Thoracic aorta (tissue), 2 donors: ENCODE data around the gene FBXO27. TPM values are rescaled to one million over a fixed set of nuclear protein-coding genes. Genes with fewer than 3 reads are reported as not detected.

Experiments
- ATAC-seq: fragments of 150-250 bp; one replicate; pipeline ENCODE4 v1.8.0; 2017; ENCODE audit warnings: low read depth; ENCODE audit not compliant: insufficient number of reproducible peaks, low FRiP score
- DNase-seq: peaks from one replicate; pipeline ENCODE4 v3.0.0-alpha.2; 2020; ENCODE audit warnings: low spot score
- H3K27ac ChIP-seq, 2 donors: fragments of 200-600 bp; sonication (generic); 1 replicate in 1 of 2; 2 replicates in 1 of 2; pipeline ENCODE4 v1.5.1; 2016; ENCODE audit warnings: mild to moderate bottlenecking in 2 of 2, moderate library complexity in 2 of 2
- H3K27me3 ChIP-seq: fragments of 200-600 bp; sonication (generic); replicated peaks from 2 replicates; pipeline ENCODE4 v1.6.0; 2016; ENCODE audit warnings: mild to moderate bottlenecking; ENCODE audit not compliant: insufficient read depth
- H3K36me3 ChIP-seq: fragments of 200-600 bp; sonication (generic); one replicate; pipeline ENCODE4 v1.5.1; 2016
- H3K4me1 ChIP-seq, 2 donors: fragments of 200-600 bp; sonication (generic); 1 replicate in 1 of 2; 2 replicates in 1 of 2; pipeline versions ENCODE4 v1.5.1 to v1.6.0; 2016; ENCODE audit warnings: low read depth in 2 of 2, mild to moderate bottlenecking in 1 of 2; ENCODE audit not compliant: control insufficient read depth in 1 of 2
- H3K4me3 ChIP-seq: fragments of 200-600 bp; sonication (generic); 2 replicates; pipeline ENCODE4 v1.5.1; 2016; ENCODE audit warnings: mild to moderate bottlenecking
- H3K9me3 ChIP-seq: fragments of 200-600 bp; sonication (generic); 2 replicates; pipeline ENCODE4 v1.5.1; 2016
- total RNA-seq, 2 donors: library from RNA; depleted of rRNA; stranded (reverse); fragments of >200 nt; gene quantifications; one replicate each; pipeline versions ENCODE4 v1.1.0 to v1.2.3, GENCODE V29; 2016
- TF ChIP-seq, protein P1 (sequence below): fragments of 200-600 bp; sonication (generic); IDR thresholded peaks from one replicate; pipeline ENCODE4 v1.5.1; 2019; ENCODE audit warnings: antibody characterized with exemption

The FBXO27 gene
- total RNA-seq, 2 donors from 2014 or later = 1.5 to 37.6 TPM

GRCh38 chr19:39060171-39060570, 27.8 kb upstream of the FBXO27 start:
- Histone ChIP-seq H3K9me3 (no peaks in the 10 kb centered on the region), H3K4me3 (no peak overlapping the region), H3K36me3 (no peaks in the 10 kb centered on the region), H3K27me3 (no peaks in the 10 kb centered on the region), H3K4me1 (no peaks in the 10 kb centered on the region), H3K27ac (no peak overlapping the region)
- DNase-seq = no peak
- TF ChIP-seq, protein P1, sequence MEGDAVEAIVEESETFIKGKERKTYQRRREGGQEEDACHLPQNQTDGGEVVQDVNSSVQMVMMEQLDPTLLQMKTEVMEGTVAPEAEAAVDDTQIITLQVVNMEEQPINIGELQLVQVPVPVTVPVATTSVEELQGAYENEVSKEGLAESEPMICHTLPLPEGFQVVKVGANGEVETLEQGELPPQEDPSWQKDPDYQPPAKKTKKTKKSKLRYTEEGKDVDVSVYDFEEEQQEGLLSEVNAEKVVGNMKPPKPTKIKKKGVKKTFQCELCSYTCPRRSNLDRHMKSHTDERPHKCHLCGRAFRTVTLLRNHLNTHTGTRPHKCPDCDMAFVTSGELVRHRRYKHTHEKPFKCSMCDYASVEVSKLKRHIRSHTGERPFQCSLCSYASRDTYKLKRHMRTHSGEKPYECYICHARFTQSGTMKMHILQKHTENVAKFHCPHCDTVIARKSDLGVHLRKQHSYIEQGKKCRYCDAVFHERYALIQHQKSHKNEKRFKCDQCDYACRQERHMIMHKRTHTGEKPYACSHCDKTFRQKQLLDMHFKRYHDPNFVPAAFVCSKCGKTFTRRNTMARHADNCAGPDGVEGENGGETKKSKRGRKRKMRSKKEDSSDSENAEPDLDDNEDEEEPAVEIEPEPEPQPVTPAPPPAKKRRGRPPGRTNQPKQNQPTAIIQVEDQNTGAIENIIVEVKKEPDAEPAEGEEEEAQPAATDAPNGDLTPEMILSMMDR = no peak
- ATAC-seq = no peak

DNA sequence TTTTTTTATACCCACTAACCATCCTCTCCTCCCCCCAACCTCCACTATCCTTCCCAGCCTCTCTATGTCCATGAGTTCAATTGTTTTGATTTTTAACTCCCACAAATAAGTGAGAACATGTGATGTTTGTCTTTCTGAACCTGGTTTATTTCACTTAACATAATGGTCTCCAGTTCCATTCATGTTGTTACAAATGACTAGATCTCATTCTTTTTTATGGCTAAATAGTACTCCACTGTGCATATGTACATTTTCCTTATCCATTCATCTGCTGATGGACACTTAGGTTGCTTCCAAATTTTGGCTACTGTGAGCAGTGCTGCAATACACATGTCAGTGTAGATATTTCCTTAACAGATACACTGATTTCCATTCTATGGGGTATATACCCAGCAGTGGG, 27.0 kb upstream of the FBXO27 start:
- DNase-seq (no peak), ATAC-seq (no peak)
- Histone ChIP-seq H3K36me3 (no peaks in the 10 kb centered on the region), H3K27me3 (no peaks in the 10 kb centered on the region), H3K27ac (no peak overlapping the region), H3K4me1 (no peaks in the 10 kb centered on the region), H3K4me3 (no peak overlapping the region), H3K9me3 (no peaks in the 10 kb centered on the region)
- TF ChIP-seq, protein P1 = no peak

- H3K27me3 ChIP-seq = no peaks in the 10 kb centered on the region
- no peak overlapping the region for H3K4me3 ChIP-seq
- no peaks in the 10 kb centered on the region for H3K36me3 ChIP-seq
- no peaks in the 10 kb centered on the region for H3K4me1 ChIP-seq
- H3K27ac ChIP-seq = no peak overlapping the region
- TF ChIP-seq, protein P1 = no peak
- no peak for DNase-seq
- no peak for ATAC-seq
- no peaks in the 10 kb centered on the region for H3K9me3 ChIP-seq
Observed at GRCh38 chr19:39057615-39058014, 25.3 kb upstream of the FBXO27 start.

GRCh38 chr19:39054091-39054470, 21.7 kb upstream of the FBXO27 start:
- Histone ChIP-seq H3K27ac (no peak overlapping the region), H3K27me3 (no peaks in the 10 kb centered on the region), H3K9me3 (no peaks in the 10 kb centered on the region), H3K4me3 (no peak overlapping the region), H3K36me3 (no peaks in the 10 kb centered on the region), H3K4me1 (no peaks in the 10 kb centered on the region)
- TF ChIP-seq, protein P1 = no peak
- DNase-seq = no peak
- no peak for ATAC-seq

- Histone ChIP-seq H3K27ac (no peak overlapping the region), H3K4me3 (no peak overlapping the region), H3K27me3 (no peaks in the 10 kb centered on the region), H3K9me3 (no peaks in the 10 kb centered on the region), H3K36me3 (no peaks in the 10 kb centered on the region), H3K4me1 (no peaks in the 10 kb centered on the region)
- ATAC-seq (no peak), DNase-seq (no peak)
- TF ChIP-seq, protein P1 = no peak
Observed at GRCh38 chr19:39053276-39054090, 21.1 kb upstream of the FBXO27 start.
